Panc1 (cell line): ENCODE measurements around the gene ITGA2. TPM values are rescaled to one million over a fixed set of nuclear protein-coding genes. Genes with fewer than 3 reads are reported as not detected.

Experiments
- ATAC-seq: fragments of 200-7000 bp; cut with Tn5 transposase; 2 replicates; pipeline ENCODE4 v1.9.1; 2020; ENCODE audit warnings: mild to moderate bottlenecking, moderate library complexity
- BruUV-seq: library from RNA; stranded (reverse); fragments of 400-500 nt; replicated peaks from 2 replicates; lab custom pipeline; 2021; lab: Mats Ljungman, UMichigan
- CTCF ChIA-PET: fragments of 300-600 bp; sonication (Branson Sonifier 250); formaldehyde crosslinking; loops from one replicate; lab custom pipeline; 2022; ENCODE audit warnings: antibody characterized with exemption; lab: Charles Lee
- POLR2A ChIA-PET: fragments of 300-600 bp; sonication (Branson Sonifier 250); formaldehyde crosslinking; loops from one replicate; lab custom pipeline; 2022; ENCODE audit warnings: antibody characterized with exemption; lab: Charles Lee
- DNase-seq: peaks from one replicate; pipeline ENCODE4 v3.0.0-alpha.2; 2010; ENCODE audit warnings: low read depth, low spot score
- H3K27ac ChIP-seq: 2 replicates; pipeline ENCODE4 v1.5.1; 2011; ENCODE audit warnings: mild to moderate bottlenecking, low read length, inconsistent platforms
- H3K27me3 ChIP-seq: fragments of 200-500 bp; sonication (Bioruptor generic); 2 replicates; pipeline ENCODE4 v1.6.0; 2014; ENCODE audit warnings: low read length, inconsistent platforms; ENCODE audit not compliant: control insufficient read depth, insufficient read depth
- H3K36me3 ChIP-seq: fragments of 200-500 bp; sonication (Bioruptor generic); 2 replicates; pipeline ENCODE4 v1.5.1; 2014; ENCODE audit warnings: inconsistent platforms, mild to moderate bottlenecking, low read length, moderate library complexity; ENCODE audit not compliant: control insufficient read depth, insufficient read depth
- H3K4me1 ChIP-seq: 2 replicates; pipeline ENCODE4 v1.5.1; 2011; ENCODE audit warnings: inconsistent platforms, mild to moderate bottlenecking, low read length, moderate library complexity; ENCODE audit not compliant: control insufficient read depth, insufficient read depth
- H3K4me3 ChIP-seq, 2 experiments: 2 replicates each; pipeline ENCODE4 v1.5.1; 2011 to 2012; ENCODE audit warnings: low read depth in 2 of 2, low read length in 2 of 2, mild to moderate bottlenecking in 2 of 2, inconsistent platforms in 1 of 2, moderate library complexity in 1 of 2
- H3K9me3 ChIP-seq: fragments of 200-500 bp; sonication (Bioruptor generic); 2 replicates; pipeline ENCODE4 v1.5.1; 2014; ENCODE audit warnings: low read depth, mild to moderate bottlenecking, inconsistent platforms, low read length, moderate library complexity; ENCODE audit not compliant: control insufficient read depth, insufficient read depth
- POLR2AphosphoS5 ChIP-seq: IDR thresholded peaks from 2 replicates; pipeline ENCODE4 v1.6.1; 2012; ENCODE audit warnings: mild to moderate bottlenecking, low read depth, low read length, moderate library complexity
- SIN3A ChIP-seq: IDR thresholded peaks from 2 replicates; pipeline ENCODE4 v1.6.1; 2012; ENCODE audit warnings: low read depth, mild to moderate bottlenecking, low read length, moderate library complexity, borderline replicate concordance; ENCODE audit not compliant: insufficient read depth
- TCF7L2 ChIP-seq: IDR thresholded peaks from 2 replicates; pipeline ENCODE4 v1.6.1; 2011; ENCODE audit warnings: mild to moderate bottlenecking, low read depth, low read length, inconsistent platforms
- in situ Hi-C: cut with HindIII; loops from 2 replicates; pipeline ENCODE4 v1.10.0; 2016; ENCODE audit warnings: low sequenced_read_pairs, low pct_unique_long_range_greater_than_20kb
- intact Hi-C: fragments of 100-400 bp; cut with micrococcal nuclease; formaldehyde crosslinking; loops from one replicate; pipeline ENCODE4 v1.10.0; 2022; ENCODE audit not compliant: unreplicated experiment
- total RNA-seq: library from RNA; stranded (reverse); gene quantifications from one replicate; pipeline ENCODE4 v1.2.1, GENCODE V29; 2021; ENCODE audit not compliant: unreplicated experiment
- TF ChIP-seq, protein P1 (sequence below), 2 experiments: IDR thresholded peaks; 2 replicates each; pipeline ENCODE4 v1.6.1; 2011 to 2012; ENCODE audit warnings: low read depth in 2 of 2, control low read depth in 1 of 2, low read length in 1 of 2, mild to moderate bottlenecking in 1 of 2, moderate library complexity in 1 of 2; ENCODE audit not compliant: insufficient read depth in 1 of 2
- TF ChIP-seq, protein P2 (sequence below): fragments of 450-650 bp; IDR thresholded peaks from 2 replicates; pipeline ENCODE4 v1.5.1; 2017; ENCODE audit warnings: mild to moderate bottlenecking

Gene ITGA2
- total RNA-seq, 1 experiment from 2014 or later, result 41.8 TPM

DNA sequence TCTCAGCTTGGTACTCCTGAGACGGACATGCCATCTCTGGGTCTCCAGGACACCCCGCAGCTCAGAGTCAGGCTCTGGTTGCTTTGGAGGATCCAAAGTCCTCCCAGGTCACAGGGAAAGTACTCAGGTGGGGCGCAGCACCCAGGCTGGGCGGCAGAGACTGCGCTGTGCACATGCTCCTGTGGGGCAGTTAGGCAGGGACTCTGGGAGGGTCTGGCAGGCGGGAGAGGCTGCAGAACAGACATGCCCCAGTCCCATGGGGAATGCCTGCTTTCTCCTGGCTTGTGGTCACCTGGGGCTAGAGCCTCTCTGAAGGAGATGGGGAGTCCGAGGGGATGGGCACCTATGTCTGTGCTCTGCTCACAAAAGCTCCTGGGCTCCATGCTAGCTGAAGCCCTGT lies 45.3 kb upstream of the ITGA2 start:
- no peak for TF ChIP-seq SIN3A
- TF ChIP-seq, protein P1, sequence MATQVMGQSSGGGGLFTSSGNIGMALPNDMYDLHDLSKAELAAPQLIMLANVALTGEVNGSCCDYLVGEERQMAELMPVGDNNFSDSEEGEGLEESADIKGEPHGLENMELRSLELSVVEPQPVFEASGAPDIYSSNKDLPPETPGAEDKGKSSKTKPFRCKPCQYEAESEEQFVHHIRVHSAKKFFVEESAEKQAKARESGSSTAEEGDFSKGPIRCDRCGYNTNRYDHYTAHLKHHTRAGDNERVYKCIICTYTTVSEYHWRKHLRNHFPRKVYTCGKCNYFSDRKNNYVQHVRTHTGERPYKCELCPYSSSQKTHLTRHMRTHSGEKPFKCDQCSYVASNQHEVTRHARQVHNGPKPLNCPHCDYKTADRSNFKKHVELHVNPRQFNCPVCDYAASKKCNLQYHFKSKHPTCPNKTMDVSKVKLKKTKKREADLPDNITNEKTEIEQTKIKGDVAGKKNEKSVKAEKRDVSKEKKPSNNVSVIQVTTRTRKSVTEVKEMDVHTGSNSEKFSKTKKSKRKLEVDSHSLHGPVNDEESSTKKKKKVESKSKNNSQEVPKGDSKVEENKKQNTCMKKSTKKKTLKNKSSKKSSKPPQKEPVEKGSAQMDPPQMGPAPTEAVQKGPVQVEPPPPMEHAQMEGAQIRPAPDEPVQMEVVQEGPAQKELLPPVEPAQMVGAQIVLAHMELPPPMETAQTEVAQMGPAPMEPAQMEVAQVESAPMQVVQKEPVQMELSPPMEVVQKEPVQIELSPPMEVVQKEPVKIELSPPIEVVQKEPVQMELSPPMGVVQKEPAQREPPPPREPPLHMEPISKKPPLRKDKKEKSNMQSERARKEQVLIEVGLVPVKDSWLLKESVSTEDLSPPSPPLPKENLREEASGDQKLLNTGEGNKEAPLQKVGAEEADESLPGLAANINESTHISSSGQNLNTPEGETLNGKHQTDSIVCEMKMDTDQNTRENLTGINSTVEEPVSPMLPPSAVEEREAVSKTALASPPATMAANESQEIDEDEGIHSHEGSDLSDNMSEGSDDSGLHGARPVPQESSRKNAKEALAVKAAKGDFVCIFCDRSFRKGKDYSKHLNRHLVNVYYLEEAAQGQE (IDR thresholded peaks at IDR 0.05; ENCODE audit: insufficient read depth in 1 of 2, low read depth in 2 of 2, low read length in 1 of 2), result no peak
- no peak for TF ChIP-seq POLR2AphosphoS5
- TF ChIP-seq, protein P2, sequence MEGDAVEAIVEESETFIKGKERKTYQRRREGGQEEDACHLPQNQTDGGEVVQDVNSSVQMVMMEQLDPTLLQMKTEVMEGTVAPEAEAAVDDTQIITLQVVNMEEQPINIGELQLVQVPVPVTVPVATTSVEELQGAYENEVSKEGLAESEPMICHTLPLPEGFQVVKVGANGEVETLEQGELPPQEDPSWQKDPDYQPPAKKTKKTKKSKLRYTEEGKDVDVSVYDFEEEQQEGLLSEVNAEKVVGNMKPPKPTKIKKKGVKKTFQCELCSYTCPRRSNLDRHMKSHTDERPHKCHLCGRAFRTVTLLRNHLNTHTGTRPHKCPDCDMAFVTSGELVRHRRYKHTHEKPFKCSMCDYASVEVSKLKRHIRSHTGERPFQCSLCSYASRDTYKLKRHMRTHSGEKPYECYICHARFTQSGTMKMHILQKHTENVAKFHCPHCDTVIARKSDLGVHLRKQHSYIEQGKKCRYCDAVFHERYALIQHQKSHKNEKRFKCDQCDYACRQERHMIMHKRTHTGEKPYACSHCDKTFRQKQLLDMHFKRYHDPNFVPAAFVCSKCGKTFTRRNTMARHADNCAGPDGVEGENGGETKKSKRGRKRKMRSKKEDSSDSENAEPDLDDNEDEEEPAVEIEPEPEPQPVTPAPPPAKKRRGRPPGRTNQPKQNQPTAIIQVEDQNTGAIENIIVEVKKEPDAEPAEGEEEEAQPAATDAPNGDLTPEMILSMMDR, result no peak
- no peak for TF ChIP-seq TCF7L2
- no TSS peak for BruUV-seq
- H3K36me3 ChIP-seq, result no peaks in the 10 kb centered on the region
- no peak overlapping the region for H3K4me3 ChIP-seq
- CTCF ChIA-PET, result no interaction called here
- DNase-seq (no peak), ATAC-seq (peak; percentile 22; the same call in 1 of the 2 replicates)
- POLR2A ChIA-PET, result no interaction called here
- no peak overlapping the region for H3K27ac ChIP-seq
- no peaks in the 10 kb centered on the region for H3K9me3 ChIP-seq
- intact Hi-C loops (no loop called here), in situ Hi-C loops (no loop called here)
- peaks cover 7% of the 10 kb centered on the region; the same call in 1 of the 2 replicates for H3K4me1 ChIP-seq
- H3K27me3 ChIP-seq, result no peaks in the 10 kb centered on the region

DNA sequence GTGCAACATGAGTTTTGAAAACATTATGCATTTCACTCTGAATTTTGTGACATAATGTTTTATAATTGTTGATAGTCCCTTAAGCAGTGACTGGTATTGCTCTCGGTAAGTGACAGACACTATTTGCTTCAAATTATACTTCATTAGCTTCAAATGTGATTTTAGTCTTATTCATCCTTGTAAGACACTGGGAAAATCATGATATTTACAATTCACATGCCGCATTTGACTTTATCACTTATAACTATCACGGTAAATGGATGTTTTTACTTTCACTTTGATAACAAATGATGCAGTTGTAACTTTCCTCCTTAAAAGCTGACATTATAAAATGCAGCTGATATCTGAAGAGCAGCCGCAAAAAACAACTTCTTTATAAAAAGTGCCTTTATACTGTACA lies 44.1 kb upstream of the ITGA2 start:
- peak overlapping the region; percentile 23 to 31; a peak in 3 of 4 replicates for H3K4me3 ChIP-seq
- intact Hi-C loops, result no loop called here
- CTCF ChIA-PET, result no interaction called here
- H3K4me1 ChIP-seq, result peaks cover 10% of the 10 kb centered on the region; the same call in 1 of the 2 replicates
- no peak for DNase-seq
- no peaks in the 10 kb centered on the region for H3K36me3 ChIP-seq
- H3K27ac ChIP-seq, result peak overlapping the region; percentile 41; the same call in 1 of the 2 replicates
- H3K27me3 ChIP-seq, result no peaks in the 10 kb centered on the region
- POLR2A ChIA-PET, result no interaction called here
- no peak for ATAC-seq
- in situ Hi-C loops, result no loop called here
- TF ChIP-seq, protein P2, result no peak
- no TSS peak for BruUV-seq
- no peaks in the 10 kb centered on the region for H3K9me3 ChIP-seq
